Measurements from ENCODE around the gene GNG12.
"Not testable (repeated sequence)": the region's sequence is repeated elsewhere in the genome, so short reads cannot be mapped to it uniquely, and the experiment has no call there.

The GNG12 gene

DNA sequence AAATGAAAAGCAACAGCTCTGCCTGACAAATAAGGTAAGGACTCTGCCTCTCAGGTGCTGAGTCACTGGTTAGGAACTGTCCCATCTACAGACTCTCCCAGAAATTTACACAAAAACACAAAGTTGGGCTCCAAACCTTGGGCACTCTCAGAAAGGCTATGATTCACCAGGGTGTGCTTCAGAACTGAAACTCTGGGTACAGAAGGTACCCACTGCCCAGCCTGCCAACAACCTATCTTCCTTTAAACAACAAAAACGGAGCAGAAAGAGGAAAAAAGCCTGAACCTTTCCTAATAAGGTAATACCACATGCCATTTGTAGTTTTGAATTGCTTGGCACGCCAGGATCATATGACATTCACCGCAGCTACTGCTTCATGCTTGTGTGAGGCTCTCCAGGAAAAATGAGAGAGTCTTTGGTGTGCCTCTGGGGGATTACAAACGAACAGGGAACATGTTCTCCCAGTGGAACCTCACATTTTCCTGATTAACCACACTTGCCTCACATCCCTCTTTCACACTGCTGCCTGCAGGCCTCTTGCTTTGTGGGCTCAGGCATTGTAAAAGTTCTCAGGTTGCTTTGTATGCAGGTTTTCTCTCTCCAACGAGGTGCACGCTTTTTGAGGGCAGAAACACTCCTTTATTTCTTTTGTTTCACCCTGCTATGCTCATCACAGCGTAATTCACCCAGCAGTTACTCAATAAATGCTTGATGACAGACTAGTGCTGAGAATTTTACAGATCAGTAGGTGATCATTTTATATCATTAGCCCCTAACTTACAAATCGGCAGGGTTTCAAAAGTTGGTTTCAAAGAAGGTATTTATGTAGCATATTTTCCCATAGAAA, 83.2 kb downstream of the GNG12 start:
- DNase-seq = no peak

DNA sequence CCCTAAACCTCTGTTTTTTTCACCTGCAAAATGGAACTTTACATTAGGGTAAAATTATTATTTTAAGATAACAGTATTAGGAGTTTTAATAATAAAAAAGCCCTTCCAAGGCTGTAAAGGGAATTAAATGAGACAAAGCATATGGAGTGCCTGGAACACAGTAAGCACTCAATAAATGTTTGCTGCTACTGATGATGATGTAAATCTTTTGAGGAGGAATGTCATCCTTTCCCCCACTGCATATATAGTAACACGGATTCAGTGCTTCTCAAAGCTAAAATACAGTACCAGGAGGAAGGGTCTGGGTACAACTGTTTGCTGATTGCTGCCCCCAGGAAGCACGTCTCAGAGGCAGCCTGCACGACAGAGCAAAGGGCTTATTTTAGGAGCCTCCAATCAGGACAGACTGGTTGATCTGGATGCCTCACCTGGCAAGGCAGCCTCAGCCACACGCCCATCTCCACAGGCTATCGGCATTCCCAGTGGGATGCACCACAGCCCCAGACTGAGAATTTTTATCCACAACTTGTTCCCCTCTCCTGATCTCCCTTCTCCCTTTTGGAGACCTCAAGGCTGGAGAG, 83.9 kb downstream of the GNG12 start:
- no peak for DNase-seq

DNA sequence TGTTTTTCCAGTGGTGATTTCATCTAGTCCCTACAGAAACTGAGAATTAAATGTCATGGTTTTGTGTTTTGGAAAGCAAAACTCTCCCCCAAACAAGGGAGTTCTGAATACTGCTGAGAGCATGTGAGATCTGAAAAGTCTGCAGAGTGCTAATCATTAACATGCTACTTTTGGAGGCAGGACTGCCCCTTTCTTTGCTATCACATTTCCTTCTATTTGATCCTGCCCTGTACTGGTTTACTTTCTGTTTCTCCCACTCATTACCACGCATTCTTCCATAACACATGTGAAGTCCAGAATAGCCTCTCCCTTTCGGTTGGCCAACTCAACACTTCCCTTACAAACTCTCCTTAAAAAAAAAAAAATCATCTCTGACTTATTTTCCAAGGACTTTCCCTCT, 84.6 kb downstream of the GNG12 start:
- DNase-seq = no peak

DNA sequence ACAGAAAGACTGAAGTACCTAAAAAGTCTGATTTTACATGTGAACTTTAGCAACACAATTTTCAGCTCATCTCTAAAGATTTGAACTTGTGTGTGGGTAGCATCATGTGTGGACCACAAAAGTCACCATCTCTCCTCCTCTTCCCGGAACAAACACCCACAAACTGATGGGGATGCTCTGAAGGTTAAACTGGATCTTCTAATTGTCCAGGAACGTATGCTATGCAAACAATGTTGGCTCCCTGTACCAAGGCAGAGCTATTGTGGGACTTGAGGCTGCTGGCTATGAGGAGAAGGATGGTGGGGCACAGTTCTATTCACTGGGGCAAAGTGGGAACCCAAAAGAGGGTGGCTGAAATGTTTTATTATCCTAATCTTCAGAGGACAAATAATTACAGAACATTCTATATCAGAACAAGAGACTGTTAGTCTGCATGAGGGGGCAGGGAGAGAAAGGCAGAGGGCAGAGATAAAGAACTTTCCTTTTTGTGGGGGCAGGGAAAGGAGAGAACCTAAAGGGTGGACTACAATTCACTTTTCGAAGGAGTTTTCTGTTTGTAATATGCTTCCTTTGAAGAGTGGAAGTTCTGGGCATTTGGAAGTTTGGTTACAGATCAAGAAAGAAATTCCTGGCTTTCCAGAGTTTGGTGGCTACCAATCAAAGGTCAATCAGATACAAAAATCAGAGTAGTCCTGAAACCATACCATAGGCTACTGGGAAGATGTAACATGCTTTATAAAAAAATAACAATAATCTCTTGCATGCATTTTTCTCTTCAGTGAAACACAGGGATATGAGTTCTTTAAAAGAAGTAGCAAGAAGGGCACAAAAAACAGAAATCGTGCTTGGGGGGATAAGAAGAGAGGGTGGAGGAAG, 85.4 kb downstream of the GNG12 start:
- DNase-seq = no peak

DNA sequence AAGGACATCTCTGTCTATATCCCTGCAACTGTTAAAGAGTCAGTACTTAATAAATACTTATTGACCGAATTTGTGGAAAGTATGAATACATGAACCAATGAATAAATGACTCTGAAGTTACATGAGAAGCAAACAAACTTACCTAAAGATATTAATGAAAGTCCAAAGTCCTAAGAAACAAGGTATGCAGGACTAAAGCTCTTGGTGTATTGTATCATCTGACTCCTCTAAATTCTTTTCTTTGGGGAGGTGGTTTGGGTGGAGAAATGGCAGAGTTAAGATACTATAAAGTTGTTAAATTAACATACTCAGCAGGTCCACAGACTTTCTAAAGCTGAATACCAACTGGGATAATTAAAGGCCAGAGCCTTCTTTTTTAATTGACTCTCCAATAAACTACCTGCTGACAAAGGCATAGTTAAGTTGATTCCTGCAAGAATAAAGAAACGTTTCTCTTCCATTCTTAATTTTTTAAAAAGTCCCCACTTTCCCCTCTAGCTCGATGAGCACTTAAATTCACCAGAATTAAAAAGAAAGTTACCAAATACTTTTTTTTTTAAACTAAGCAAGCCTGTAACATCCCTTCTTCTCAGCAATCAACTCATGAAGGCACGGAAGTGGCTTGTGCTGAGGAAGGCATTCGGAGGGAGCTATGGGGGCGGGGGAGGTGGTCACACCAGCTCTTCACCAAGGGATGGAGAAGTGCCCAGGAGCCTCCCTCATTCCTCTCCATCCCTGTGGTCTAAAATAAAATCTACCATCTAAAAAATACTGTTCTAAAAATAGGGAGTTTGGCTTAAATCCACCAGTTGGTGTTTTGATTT, 87.2 kb downstream of the GNG12 start:
- no peak for DNase-seq

DNA sequence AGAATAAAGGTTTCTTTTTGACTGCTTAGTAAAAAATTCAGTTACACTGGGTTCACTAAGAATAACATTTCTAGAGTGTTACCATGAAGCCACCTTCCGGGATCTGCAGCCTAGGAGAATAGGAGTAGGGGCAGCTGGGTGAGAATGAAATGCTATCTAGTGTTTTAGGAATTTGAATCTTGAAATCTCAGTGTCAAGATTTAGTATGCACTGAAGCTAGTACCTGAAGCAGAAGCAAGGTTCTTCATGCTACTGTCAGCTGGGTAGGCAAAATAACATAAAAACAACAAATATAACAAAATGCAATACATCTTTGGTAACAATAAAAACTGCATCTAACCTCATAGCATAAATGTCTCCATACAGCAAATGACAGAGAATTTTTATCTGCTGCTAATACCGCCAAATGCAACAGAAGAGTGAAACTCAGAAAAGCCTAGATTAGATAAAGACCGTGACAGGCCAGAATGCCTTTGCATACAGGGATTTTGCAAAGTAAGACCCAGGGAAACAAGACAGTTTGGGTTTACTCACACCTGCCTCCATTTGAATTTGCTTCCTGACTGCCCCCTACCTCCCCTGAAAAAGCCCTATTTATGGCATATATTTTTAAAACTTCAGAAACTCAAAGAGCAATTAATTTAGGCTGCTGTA, 90.1 kb downstream of the GNG12 start:
- DNase-seq = no peak

DNA sequence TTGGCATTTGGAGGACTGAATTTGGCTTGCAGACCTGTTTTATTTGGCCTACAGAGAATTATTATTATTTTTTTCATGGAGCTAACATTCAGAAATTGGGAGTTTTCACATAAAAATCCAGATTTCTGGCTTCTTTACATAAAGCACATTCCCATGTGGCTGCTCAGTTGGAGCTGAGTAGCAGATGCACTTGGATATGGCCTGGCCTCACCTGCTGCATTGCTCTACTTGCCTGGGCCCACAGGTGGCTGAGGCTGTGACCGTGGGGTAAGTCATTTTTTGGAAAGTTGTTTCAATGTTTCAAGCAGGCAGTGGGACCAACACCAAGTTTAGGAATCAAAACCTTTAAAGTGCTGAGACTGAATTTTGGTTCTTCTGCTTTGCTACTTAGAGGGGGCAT, 91.5 kb downstream of the GNG12 start:
- DNase-seq = no peak

DNA sequence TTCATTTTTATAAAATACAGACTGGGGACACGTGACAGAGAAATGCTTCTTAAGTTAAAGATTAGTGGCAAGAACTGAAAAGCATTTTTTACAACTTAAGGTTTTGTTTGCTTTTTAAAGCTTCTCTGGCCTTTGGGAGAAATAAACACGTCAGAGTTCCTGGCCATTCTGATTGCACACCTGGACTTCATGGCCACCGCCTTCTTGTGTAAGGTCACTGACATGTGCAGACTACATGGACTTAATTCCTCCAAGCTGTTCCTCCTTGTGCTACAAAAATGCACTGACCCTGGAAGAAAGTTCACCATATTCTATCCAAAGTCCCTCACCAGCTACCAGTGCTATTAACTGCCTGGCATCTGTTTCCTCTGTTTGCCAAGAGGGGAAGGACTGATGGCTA, 92.1 kb downstream of the GNG12 start:
- no peak for DNase-seq

DNA sequence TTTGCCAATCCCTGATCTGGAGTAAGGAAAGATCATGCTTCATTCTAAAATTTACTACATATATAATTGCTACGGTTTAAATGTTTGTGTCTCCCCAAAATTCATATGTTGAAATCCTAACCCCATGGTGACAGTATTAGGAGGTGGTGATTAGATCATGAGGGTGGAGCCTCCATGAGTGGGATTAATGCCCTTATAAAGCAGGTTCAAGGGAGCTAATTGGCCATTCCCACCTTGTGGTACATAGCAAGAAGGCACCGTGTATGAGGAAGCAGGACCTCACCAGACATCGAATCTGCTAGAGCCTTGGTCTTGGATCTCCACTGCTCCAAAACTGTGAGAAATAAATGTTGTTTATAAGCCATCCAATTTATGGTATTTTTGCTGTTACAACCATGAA, 92.7 kb downstream of the GNG12 start:
- no peak for DNase-seq

DNA sequence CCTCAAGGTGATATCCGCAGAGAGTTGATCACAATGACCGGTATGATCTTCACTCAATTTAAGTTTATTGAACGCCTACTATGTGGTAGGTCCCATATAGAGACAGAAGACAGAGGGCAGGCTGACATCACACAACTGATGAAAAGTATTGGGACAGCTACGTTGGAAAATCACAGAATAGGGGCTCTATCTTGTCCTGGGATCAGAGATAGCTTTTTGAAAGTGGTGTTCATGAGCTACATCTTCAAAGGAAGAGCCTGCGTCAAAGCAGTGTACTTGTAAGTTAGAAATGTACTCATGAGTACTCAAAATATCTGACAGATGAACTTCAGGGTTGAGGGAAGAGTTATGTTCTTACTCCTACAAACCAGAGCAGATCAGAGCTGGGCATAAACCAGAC, 93.9 kb downstream of the GNG12 start:
- no peak for DNase-seq

DNA sequence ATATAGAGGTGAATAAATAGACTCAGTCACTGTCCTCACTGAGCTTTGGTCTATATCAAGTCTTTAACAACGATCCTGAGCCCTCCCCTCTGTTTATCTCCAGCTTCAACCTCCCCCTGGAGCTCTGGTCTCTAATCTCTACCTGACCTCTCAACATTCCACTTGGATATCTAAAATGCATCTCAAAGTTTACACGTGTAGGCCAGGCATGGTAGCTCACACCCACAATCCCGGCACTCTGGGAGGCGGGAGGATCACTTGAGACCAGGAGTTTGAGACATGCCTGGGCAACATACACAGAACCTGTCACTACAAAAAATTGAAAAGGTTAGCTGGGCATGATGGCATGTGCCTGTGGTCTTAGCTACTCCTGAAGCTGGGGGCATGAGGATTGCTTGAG, 94.9 kb downstream of the GNG12 start:
- no peak for DNase-seq

DNA sequence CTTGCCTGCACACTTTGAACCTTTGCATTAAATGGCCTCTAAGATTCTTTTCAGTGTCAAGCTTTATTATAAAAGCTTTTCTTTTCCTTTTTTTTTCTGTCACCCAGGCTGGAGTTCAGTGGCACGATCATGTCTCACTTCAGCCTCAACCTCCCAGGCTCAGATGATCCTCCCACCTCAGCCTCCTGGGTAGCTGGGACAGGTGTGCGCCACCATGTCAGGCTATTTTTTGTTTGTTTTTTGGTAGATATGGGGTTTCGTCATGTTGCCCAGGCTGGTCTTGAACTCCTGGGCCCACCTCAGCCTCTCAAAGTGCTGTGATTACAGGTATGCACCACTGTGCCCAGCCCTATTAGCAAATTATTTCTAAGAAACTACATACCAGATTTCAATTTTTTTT, 95.4 kb downstream of the GNG12 start:
- DNase-seq = no peak

DNA sequence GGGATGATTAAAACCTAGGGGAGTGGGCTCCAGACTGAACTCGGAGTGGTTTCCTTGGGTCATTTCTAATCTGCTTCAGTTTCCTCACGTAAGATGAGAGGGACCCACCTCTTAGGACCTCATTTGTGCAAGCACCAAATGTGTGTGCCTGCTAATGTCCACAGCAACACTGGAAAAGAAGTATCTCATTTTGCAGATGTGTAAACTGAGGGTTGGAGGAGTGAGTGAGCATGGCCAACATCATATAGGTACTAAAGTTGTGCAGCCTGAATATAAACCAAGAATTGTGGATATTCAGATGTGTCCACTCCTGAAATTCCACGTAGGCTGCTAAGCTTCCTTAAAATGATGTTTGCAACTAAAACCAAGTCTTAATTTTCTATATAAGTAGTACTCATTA, 96.5 kb downstream of the GNG12 start:
- DNase-seq = no peak

DNA sequence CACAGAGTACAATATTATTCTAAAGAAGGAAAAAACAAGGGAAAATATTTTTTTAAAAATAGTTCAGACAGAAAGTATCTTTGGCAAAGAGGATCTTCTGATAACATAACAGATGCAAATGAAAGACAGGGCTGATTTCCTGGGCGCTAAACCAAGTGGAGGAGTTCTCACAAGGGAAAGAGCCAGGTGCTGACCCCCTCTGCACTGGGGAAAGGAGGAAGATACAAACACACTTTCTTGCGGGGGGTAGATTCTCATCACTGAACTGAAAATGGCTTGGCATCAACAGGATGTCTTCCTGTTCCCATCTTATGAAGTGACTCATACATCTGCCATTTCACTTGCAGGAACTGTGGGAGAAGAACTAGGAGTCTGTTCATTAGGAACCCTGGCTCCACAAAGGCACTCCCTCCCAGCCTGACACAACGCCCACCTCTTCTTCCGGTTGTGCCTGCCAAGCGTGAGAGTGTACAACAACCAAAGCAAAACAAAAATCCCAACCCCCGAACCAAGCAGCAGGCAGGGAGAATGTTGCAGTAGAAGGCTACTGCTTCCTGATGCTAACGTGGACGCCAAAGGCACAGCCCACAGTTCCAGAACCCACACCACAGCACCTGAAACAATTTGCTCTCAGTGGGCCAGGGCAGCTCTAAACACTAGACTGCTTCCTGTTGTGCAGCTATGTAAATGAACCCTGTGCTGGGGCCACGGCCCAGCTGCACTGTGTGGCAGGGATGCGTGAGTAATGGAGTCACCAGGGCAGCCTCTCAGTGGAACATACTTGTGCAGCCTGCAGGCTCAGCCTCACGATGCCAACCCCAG, 97.2 kb downstream of the GNG12 start:
- DNase-seq = peak; percentile 62

DNA sequence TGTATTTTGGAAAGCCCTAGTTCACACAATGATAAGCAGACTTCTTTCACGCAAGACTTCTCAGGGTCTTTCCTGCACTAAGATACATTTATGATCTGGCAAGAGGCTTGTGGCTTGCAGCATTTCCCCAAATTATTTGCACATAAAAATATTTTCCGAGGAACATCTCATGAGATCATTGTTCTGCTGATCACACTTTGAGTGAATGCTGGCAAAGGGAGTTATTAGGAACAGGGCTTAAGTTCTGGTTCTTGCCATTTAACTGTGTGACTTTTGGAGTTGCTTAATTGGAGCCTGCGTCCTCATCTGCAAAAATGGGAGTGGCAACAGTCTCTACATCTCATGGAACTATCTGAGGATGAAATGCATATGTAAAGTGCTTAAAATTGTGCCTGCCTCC, 98.1 kb downstream of the GNG12 start:
- no peak for DNase-seq

DNA sequence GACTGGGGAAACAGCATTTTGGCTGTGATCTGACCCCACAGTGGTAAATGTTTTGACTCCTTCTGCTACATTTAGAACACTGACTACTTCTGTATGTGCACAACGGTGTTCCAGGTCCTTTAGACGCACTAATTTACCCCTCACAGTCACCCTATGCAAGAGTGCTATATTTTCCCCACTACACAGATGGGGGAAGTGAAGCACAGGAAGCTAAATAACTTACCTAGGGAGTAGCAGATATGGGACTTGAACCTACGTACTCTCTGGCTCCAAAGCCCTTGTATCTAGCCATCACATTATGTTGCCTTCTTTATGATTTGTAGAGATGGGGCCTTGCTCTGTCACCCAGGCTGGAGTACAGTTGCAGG, 99.0 kb downstream of the GNG12 start:
- no peak for DNase-seq

DNA sequence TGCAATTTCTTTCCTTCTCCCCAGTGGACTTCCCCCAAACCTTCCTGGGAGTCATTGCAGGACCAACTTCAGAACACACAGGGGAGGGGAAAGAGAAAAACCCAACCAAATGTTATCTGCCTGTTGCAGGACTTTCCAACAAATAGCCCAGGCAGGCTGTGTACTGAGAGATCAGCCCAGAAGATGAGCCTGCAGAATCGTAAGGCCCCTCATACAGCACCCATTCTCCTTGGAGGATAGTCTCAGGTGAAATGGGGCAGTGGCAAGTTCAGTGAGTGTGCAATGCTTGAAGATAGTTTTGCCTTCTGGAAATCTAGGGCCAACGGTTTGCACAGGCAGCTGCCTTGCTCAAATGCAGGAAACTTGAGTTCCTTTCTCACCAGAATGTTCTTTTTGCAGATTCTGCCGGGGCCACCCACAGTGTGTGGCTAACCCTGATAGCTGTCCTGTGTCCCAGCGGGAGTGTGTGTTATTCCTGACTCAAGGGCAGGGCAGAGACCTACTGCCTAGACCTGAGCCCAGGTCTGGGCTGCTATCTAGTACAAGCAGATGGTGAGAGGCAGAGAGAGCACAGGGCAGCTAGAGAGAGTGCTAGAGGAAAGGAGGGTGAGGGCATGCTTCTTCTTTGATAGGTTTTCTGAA, 99.5 kb downstream of the GNG12 start:
- DNase-seq = no peak

DNA sequence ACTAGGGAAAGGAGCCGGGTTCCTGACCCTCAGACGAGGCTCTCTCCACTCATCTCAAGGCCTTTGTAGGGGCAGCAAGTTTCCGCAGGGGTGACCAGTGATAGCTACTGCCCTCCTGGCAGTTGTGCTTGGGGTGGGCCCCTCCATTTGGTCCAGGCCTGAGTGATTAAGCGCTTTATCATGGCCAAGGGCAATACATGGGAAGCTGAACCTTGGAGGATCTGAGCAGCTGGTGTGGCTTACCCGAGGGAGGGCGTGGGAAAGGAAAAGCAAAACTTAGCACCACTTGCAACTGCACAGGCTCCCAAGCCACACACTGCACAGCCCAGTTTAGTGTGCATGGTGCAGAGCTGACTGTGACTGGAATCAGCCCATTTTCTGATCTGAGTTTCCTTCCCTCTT, 100.5 kb downstream of the GNG12 start:
- DNase-seq = no peak

DNA sequence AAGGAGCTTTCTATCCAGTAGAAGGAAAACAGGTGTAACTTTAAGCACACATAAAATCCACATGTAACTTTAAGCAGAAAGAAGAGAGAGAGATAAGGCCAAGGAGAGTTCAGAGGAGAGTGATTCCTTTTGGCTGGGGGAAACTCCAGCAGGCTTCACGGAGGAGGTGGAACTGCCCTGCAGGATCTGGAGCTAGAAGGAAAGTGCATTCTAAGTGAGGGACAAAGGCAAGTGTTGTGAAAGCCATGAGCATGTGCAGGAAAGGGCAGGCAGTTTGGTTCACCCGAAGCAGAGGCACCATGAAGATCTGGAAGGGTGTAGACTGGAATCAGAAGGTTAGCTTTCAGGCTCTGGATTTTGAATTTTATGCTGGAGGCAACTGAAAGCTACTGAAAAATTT, 101.9 kb downstream of the GNG12 start:
- no peak for DNase-seq

DNA sequence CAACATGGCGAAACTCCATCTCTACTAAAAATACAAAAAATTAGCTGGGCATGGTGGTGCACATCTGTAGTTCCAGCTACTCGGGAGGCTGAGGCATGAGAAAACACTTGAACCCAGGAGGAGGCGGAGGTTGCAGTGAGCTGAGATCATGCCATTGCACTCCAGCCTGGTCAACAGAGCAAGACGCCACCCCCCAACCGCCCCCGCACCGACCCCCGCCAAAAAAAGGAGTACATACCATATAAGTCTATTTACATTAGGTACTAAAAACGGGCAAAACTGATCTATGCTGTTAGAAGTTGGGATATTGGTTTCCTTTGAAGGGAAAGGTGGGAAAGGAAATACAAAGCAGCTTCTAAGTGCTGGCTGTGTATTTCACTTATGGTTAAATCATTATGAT, 103.0 kb downstream of the GNG12 start:
- not testable (repeated sequence) for DNase-seq

DNA sequence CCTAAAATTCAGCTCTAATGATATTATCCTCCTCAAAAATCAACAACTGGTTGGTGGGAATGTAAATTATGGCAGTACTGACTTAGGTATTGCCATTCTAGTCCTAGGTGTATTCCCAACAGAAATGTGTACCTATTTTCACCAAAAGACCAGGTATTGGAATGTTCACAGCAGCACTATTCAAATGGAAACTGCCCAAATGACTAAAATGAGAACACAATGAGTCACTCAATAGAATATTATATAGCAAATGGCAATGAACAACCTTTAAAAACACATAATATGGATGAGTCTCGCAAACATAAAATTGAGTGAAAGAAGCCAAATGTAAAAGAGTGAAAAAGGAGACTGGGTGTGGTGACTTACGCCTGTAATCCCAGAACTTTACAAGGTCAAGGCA, 103.4 kb downstream of the GNG12 start:
- no peak for DNase-seq
